MCF 10A (cell line): ENCODE results near the gene SH3D19. TPM values are rescaled to one million over a fixed set of nuclear protein-coding genes. Genes with fewer than 3 reads are reported as not detected.
A peak's percentile ranks its signal among the peaks of the same experiment; 100 is the strongest.

ENCODE experiments used
- BruUV-seq: library from RNA; stranded (reverse); fragments of 400-500 nt; replicated peaks from 2 replicates; lab custom pipeline; 2021; lab: Mats Ljungman, UMichigan
- CTCF ChIA-PET: fragments of 300-600 bp; sonication (Branson Sonifier 250); formaldehyde crosslinking; extraction: SDS; loops from one replicate; lab custom pipeline; 2021; ENCODE audit warnings: antibody characterized with exemption, inconsistent platforms; lab: Yijun Ruan, JAX
- POLR2A ChIA-PET: fragments of 300-600, 350-650 bp; sonication (Branson Sonifier 250); formaldehyde crosslinking; extraction: SDS; loops from one replicate; lab custom pipeline; 2020; ENCODE audit warnings: antibody characterized with exemption, inconsistent platforms; lab: Yijun Ruan, JAX
- DNase-seq: peaks from one replicate; pipeline ENCODE4 v3.0.0-alpha.2; 2018; ENCODE audit not compliant: unreplicated experiment
- H3K27ac Mint-ChIP-seq: one replicate; pipeline ENCODE4 v1.8.0; 2022; ENCODE audit warnings: mild to moderate bottlenecking, low read depth, mixed read lengths; ENCODE audit not compliant: unreplicated experiment
- H3K27me3 Mint-ChIP-seq: one replicate; pipeline ENCODE4 v1.8.0; 2022; ENCODE audit warnings: mixed read lengths; ENCODE audit not compliant: insufficient read depth, unreplicated experiment
- H3K36me3 Mint-ChIP-seq: one replicate; pipeline ENCODE4 v1.8.0; 2022; ENCODE audit warnings: mild to moderate bottlenecking, moderate library complexity, mixed read lengths; ENCODE audit not compliant: insufficient read depth, unreplicated experiment
- H3K4me1 Mint-ChIP-seq: one replicate; pipeline ENCODE4 v1.8.0; 2022; ENCODE audit warnings: mixed read lengths; ENCODE audit not compliant: insufficient read depth, unreplicated experiment
- H3K4me3 Mint-ChIP-seq: one replicate; pipeline ENCODE4 v1.8.0; 2022; ENCODE audit warnings: mild to moderate bottlenecking, moderate library complexity, mixed read lengths; ENCODE audit not compliant: unreplicated experiment
- H3K9me3 Mint-ChIP-seq: one replicate; pipeline ENCODE4 v1.8.0; 2022; ENCODE audit warnings: mixed read lengths; ENCODE audit not compliant: unreplicated experiment
- intact Hi-C: fragments of 100-400 bp; cut with micrococcal nuclease; formaldehyde crosslinking; loops from 2 replicates; pipeline ENCODE4 v1.14.1; 2022
- total RNA-seq: library from RNA; stranded (reverse); gene quantifications from 2 replicates; pipeline ENCODE4 v1.2.3, GENCODE V29; 2022
- TF ChIP-seq, protein P1 (sequence below): fragments of 200-600 bp; IDR thresholded peaks from one replicate; pipeline ENCODE4 v1.8.0; 2022; ENCODE audit warnings: antibody characterized with exemption, mild to moderate bottlenecking; ENCODE audit not compliant: unreplicated experiment

SH3D19 gene
- total RNA-seq, 1 experiment from 2014 or later = 51.3 TPM

DNA sequence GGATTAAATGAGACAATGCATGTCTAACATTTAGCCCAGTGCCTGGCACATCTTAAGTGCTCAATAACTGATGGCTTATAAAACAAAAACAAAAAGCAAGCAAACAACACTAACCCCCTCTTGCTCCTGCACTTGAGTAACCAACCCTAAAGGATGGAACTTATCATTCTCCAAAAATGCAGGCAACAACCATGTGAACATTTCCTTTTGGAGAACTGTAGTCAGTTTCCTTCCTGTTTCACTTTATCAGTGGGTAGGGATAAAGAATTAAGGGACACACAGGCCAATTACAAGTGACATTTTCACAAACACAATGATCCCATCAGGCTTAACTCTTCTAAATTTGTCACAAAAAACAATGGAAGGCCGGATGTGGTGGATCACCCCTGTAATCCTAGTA lies 195.6 kb downstream of the SH3D19 start:
- no peak for DNase-seq
- Mint-ChIP-seq H3K4me1 (no peaks in the 10 kb centered on the region), H3K27ac (no peak overlapping the region), H3K27me3 (no peaks in the 10 kb centered on the region), H3K36me3 (peaks cover 85% of the 10 kb centered on the region), H3K9me3 (no peaks in the 10 kb centered on the region), H3K4me3 (no peak overlapping the region)
- intact Hi-C loops = no loop called here
- ChIA-PET POLR2A (no interaction called here), CTCF (no interaction called here)
- TF ChIP-seq, protein P1, sequence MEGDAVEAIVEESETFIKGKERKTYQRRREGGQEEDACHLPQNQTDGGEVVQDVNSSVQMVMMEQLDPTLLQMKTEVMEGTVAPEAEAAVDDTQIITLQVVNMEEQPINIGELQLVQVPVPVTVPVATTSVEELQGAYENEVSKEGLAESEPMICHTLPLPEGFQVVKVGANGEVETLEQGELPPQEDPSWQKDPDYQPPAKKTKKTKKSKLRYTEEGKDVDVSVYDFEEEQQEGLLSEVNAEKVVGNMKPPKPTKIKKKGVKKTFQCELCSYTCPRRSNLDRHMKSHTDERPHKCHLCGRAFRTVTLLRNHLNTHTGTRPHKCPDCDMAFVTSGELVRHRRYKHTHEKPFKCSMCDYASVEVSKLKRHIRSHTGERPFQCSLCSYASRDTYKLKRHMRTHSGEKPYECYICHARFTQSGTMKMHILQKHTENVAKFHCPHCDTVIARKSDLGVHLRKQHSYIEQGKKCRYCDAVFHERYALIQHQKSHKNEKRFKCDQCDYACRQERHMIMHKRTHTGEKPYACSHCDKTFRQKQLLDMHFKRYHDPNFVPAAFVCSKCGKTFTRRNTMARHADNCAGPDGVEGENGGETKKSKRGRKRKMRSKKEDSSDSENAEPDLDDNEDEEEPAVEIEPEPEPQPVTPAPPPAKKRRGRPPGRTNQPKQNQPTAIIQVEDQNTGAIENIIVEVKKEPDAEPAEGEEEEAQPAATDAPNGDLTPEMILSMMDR = no peak
- no TSS peak for BruUV-seq

DNA sequence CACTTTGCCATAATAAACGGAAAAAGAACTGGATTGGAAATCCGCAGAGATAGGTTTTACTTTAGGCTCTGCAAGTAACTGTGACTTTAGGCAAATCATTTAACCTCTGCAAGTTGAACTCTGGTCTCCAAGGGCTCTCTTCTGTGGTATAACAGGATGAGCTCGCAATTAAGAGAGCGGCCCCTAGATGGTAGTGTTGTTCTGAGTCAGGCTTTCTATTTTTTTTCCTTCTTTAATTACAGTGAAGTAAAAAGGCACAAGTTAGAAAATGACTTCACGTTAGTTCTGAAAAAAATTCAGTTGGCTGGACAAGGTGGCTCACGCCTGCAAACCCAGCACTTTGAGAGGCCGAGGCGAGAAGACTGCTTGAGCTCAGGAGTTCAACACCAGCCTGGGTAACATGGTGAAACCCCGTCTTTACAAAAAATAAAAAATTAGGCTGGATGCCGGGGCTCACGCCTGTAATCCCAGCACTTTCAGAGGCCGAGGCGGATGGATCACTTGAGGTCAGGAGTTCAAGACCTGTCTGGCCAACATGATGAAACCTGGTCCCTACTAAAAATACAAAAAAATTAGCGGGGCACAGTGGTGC lies 207.9 kb downstream of the SH3D19 start:
- Mint-ChIP-seq H3K4me1 (no peaks in the 10 kb centered on the region), H3K9me3 (no peaks in the 10 kb centered on the region), H3K27ac (no peak overlapping the region), H3K27me3 (no peaks in the 10 kb centered on the region), H3K4me3 (no peak overlapping the region), H3K36me3 (peaks cover 63% of the 10 kb centered on the region)
- BruUV-seq = no TSS peak
- peak; percentile 68 for DNase-seq
- intact Hi-C loops = loop anchor here (1.0 kb wide), 3 partner anchors 245 to 495 kb away; no protein-coding TSS in a partner anchor
- TF ChIP-seq, protein P1 = peak; percentile 78
- ChIA-PET CTCF (interaction anchor here (0.5 to 1.9 kb wide), 20 partner anchors 10 to 1278 kb away, joined by 3 to 11 read pairs (median 4); partner anchors contain the start of gene RPS3A), POLR2A (interaction anchor here (0.7 to 1.9 kb wide), 14 partner anchors 13 to 1279 kb away, joined by 3 to 10 read pairs (median 4); partner anchors contain the start of gene FHIP1A)

DNA sequence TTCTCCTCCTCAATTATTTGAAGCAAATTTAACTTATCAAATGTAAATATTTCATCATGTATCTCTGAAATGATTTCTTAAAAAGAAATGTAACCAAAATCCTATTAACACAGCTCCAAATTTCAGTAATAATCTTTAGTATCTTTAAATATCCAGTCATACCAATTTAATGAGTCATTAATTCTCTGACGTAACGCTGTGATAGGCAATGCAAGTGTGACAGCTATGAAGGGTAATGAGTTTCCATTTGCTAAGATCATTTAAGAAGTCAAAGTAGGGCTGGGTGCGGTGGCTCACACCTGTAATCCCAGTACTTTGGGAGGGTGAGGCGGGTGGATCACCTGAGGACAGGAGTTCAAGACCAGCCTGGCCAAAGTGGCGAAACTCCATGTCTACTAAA lies 210.4 kb downstream of the SH3D19 start:
- BruUV-seq = no TSS peak
- CTCF ChIA-PET = interaction anchor here (0.6 kb wide), 2 partner anchors 126 to 463 kb away, joined by 3 to 4 read pairs; no protein-coding TSS in a partner anchor
- no peak overlapping the region for H3K4me3 Mint-ChIP-seq
- no peaks in the 10 kb centered on the region for H3K27me3 Mint-ChIP-seq
- TF ChIP-seq, protein P1 = no peak
- peaks cover 56% of the 10 kb centered on the region for H3K36me3 Mint-ChIP-seq
- intact Hi-C loops = no loop called here
- no peak for DNase-seq
- H3K27ac Mint-ChIP-seq = no peak overlapping the region
- POLR2A ChIA-PET = interaction anchor here (0.6 to 4.2 kb wide), 8 partner anchors 13 to 294 kb away, joined by 3 to 44 read pairs (median 4); partner anchors contain the start of genes FHIP1A, RPS3A and SH3D19
- H3K4me1 Mint-ChIP-seq = no peaks in the 10 kb centered on the region
- H3K9me3 Mint-ChIP-seq = no peaks in the 10 kb centered on the region

DNA sequence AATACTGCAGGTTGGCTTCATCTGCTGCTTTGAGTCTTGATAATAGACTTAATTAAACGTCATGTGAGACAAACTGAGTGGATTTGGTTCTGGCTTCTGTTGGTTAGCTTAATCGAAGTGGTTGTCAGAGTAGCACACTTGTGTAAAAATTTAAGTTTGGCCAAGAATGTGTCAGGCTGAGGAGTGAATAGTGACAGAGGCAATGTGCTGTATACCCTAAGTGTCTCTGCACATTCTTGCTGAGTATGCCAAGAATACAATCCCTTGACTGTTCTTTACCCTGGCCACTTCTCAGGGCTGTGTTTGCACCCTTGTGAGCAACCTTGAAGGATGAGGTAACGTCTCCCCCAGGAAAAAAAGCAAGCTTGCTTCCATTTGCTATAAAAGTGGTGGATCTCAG lies 211.1 kb downstream of the SH3D19 start:
- ChIA-PET POLR2A (interaction anchor here (0.6 to 4.2 kb wide), 8 partner anchors 12 to 294 kb away, joined by 3 to 44 read pairs (median 4); partner anchors contain the start of genes FHIP1A, RPS3A and SH3D19), CTCF (interaction anchor here (0.6 kb wide), 1 partner anchor 125 kb away, joined by 4 read pairs; no protein-coding TSS in a partner anchor)
- TF ChIP-seq, protein P1 = no peak
- Mint-ChIP-seq H3K4me3 (no peak overlapping the region), H3K27me3 (no peaks in the 10 kb centered on the region), H3K36me3 (peaks cover 54% of the 10 kb centered on the region), H3K4me1 (no peaks in the 10 kb centered on the region), H3K27ac (peak overlapping the region; percentile 43), H3K9me3 (no peaks in the 10 kb centered on the region)
- no TSS peak for BruUV-seq
- no peak for DNase-seq
- intact Hi-C loops = no loop called here
